Measurements from ENCODE around the gene DSTYK. TPM values are rescaled to one million over a fixed set of nuclear protein-coding genes. Genes with fewer than 3 reads are reported as not detected.

The DSTYK gene
- total RNA-seq, 1 donor from 2014 or later = 11.7 TPM

DNA sequence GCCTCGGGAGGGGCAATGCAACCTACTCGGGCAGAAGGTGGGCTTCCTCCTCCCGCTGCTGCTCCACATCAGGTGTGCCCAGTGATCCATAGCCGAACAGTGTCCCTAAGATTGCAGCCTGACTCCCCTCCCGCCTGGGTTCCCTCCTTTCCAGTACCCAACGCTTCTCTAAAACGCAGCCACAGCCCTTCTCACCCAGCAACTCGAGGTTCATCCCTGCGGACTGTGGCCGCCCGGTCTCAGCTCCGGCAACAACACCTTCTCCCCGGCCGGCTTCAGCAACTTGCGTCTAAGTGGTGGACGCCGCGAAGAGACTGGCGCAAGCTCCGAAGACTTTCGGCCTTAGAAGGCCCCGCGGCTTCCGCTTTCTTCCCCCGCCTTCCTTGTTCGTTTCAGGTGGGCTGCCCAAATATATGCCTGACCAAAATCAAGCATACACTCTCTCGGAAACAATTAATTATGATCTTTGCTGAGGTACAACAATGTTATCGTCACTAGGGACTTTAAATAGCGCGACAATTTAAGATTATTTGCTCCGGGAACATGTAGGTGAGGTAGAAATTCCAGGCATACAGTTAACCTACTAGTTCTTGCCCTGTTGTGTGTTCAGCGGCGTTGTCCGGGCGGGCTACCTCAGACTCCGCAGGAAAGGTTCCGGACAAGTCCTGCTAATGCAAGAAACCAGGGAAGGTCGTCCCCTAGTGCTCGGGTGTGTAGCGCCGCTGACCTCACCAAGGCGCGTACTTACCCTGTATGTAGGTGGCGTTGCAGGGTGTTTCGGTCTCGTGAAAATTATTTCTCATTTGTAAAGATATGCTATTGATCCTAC is 89.6 kb downstream of the DSTYK start, which contains the start of gene RBBP5:
RBBP5 (minus strand) TSS at position 319 of the 829 bp plus-strand sequence; CDS start at position 214, 105 bp downstream.
- no peaks in the 10 kb centered on the region for H3K27me3 Mint-ChIP-seq

DNA sequence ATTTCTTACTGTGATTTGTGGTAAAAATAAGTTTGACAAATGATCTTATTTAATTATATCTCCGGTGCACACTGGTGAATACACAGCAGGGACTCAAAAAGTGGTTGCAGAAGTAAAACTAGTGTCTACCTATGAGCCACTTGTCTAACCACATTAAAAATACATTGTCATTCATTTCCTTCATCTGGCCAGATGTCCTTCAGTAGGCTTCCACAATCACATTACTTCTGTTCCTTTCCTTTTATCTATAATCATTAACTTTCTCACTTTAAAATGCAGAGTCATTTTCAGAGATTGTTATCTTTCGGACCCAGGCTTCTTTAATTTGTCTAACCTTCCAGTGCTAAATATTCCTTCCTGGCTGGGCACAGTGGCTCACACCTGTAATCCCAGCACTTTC is 92.8 kb downstream of the DSTYK start:
- Mint-ChIP-seq H3K4me3 (no peak overlapping the region), H3K27me3 (no peaks in the 10 kb centered on the region), H3K4me1 (ENCODE audit: unreplicated experiment) (peaks cover 33% of the 10 kb centered on the region), H3K9me3 (no peaks in the 10 kb centered on the region), H3K27ac (no peak overlapping the region), H3K36me3 (no peaks in the 10 kb centered on the region)
- no peak for DNase-seq (ENCODE audit: extremely low spot score, unreplicated experiment)
- no peak for TF ChIP-seq CTCF (conservative IDR thresholded peaks at IDR 0.05)

More for the DNA sequence above, 89.6 kb downstream of the DSTYK start, which contains the start of gene RBBP5:
- TF ChIP-seq CTCF (conservative IDR thresholded peaks at IDR 0.05) = peak; percentile 74
- peak within 1 kb of the TSS; percentile 98 for H3K4me3 Mint-ChIP-seq
- peak within 1 kb of the TSS; percentile 99 for H3K27ac Mint-ChIP-seq
- peaks cover 33% of the 10 kb centered on the region for H3K4me1 Mint-ChIP-seq (ENCODE audit: unreplicated experiment)
- DNase-seq (ENCODE audit: extremely low spot score, unreplicated experiment) = peak; percentile 94
- no peaks in the 10 kb centered on the region for H3K36me3 Mint-ChIP-seq
- no peaks in the 10 kb centered on the region for H3K9me3 Mint-ChIP-seq

DNA sequence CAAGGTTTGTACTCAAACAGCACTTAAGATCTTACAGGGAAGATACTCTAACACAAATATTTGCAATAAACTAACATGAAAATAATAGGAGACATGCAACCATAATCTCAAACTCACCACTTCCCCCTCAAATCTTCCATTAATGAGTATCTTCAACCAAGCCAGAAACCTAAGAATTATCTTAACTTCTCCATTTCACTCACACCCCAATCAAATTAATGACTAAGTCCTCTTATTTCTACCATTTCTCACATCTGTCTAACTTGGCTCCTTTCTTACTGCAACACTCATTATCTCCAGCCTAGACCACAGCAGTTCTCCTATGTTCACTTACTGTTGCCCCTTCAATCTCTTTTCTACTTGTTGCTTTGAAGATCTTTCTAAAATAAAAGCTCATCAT is 100.1 kb downstream of the DSTYK start:
- H3K36me3 Mint-ChIP-seq = peaks cover 15% of the 10 kb centered on the region
- no peaks in the 10 kb centered on the region for H3K27me3 Mint-ChIP-seq
- no peaks in the 10 kb centered on the region for H3K9me3 Mint-ChIP-seq
- DNase-seq (ENCODE audit: extremely low spot score, unreplicated experiment) = no peak
- no peaks in the 10 kb centered on the region for H3K4me1 Mint-ChIP-seq (ENCODE audit: unreplicated experiment)
- TF ChIP-seq CTCF (conservative IDR thresholded peaks at IDR 0.05) = no peak
- no peak overlapping the region for H3K27ac Mint-ChIP-seq
- no peak overlapping the region for H3K4me3 Mint-ChIP-seq

DNA sequence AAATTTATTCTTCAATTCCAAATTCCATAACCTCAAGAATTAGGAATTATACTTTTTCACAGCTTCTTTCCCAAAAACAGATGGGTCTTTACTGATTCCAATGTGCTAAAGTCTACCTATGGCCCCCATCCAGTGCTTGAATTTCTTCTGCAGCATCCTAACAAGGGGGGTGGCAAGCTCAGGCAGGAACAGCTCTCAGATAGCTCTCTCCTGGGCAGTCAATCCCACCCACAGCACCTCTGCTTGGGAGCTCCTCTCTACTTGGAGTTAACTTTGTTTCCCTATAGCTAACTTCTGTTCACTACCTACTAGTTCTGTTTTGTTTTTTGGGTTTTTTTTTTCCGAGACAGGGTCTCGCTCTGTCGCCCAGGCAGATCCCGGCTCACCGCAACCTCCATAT is 101.8 kb downstream of the DSTYK start:
- Mint-ChIP-seq H3K27me3 (no peaks in the 10 kb centered on the region), H3K4me3 (no peak overlapping the region), H3K27ac (no peak overlapping the region), H3K36me3 (peaks cover 19% of the 10 kb centered on the region), H3K9me3 (no peaks in the 10 kb centered on the region), H3K4me1 (ENCODE audit: unreplicated experiment) (no peaks in the 10 kb centered on the region)
- DNase-seq (ENCODE audit: extremely low spot score, unreplicated experiment) = no peak
- TF ChIP-seq CTCF (conservative IDR thresholded peaks at IDR 0.05) = no peak

DNA sequence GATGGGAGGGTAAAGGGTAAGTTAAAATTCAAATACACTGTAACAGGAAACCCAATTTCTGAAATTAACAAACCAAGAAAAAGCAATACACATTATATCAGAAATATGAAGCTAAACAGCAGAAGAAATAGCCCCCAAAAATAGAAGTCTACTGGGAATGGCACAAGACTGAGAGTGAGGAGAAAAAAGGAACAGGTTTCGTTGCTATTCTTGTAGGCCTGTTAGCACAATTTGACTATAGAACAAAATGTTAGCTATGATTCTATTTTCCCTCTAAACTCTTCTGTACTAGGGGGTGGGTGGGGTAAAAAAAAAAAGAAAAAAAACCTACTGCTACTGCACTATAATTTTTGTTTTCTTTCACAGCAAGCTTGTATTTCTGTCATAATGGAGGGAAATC is 102.2 kb downstream of the DSTYK start:
- Mint-ChIP-seq H3K27me3 (no peaks in the 10 kb centered on the region), H3K4me3 (no peak overlapping the region), H3K27ac (no peak overlapping the region), H3K4me1 (ENCODE audit: unreplicated experiment) (no peaks in the 10 kb centered on the region), H3K36me3 (peaks cover 20% of the 10 kb centered on the region), H3K9me3 (no peaks in the 10 kb centered on the region)
- no peak for DNase-seq (ENCODE audit: extremely low spot score, unreplicated experiment)
- TF ChIP-seq CTCF (conservative IDR thresholded peaks at IDR 0.05) = no peak
